ENCODE data around the gene ZNF234.

The ZNF234 gene

GRCh38 chr19:44204772-44205171, 63.4 kb downstream of the ZNF234 start:
- no peak overlapping the region for H3K4me3 ChIP-seq (ENCODE audit: low read depth, low read length)
- no peak for DNase-seq (ENCODE audit: low read depth)
- TF ChIP-seq CTCF (IDR thresholded peaks at IDR 0.05; ENCODE audit: control insufficient read depth, extremely low read depth, insufficient read depth), result no peak

GRCh38 chr19:44207126-44207803, 65.9 kb downstream of the ZNF234 start:
- peak overlapping the region; percentile 77 for H3K4me3 ChIP-seq (ENCODE audit: low read depth, low read length)
- peak; percentile 76 for DNase-seq (ENCODE audit: low read depth)
- no peak for TF ChIP-seq CTCF (IDR thresholded peaks at IDR 0.05; ENCODE audit: control insufficient read depth, extremely low read depth, insufficient read depth)

All from LNCaP clone FGC (cell line).